Natural killer cell (primary cell): ENCODE results near the gene ROPN1B. TPM values are rescaled to one million over a fixed set of nuclear protein-coding genes. Genes with fewer than 3 reads are reported as not detected.
A peak's percentile ranks its signal among the peaks of the same experiment; 100 is the strongest.
"Not testable (repeated sequence)": the region's sequence is repeated elsewhere in the genome, so short reads cannot be mapped to it uniquely, and the experiment has no call there.

Source experiments
- ATAC-seq, 3 donors: fragments of 150-1000 bp in 2 of 3; fragments of 200-7000 bp in 1 of 3; cut with Tn5 transposase; 1 replicate in 1 of 3; 2 replicates in 2 of 3; pipeline ENCODE4 v1.10.0; 2021; ENCODE audit warnings: mild to moderate bottlenecking in 2 of 3, moderate library complexity in 2 of 3
- DNase-seq, 2 donors: peaks; one replicate each; pipeline versions ENCODE4 v3.0.0 to v3.0.0-alpha.2; 2013 to 2021; ENCODE audit warnings: mixed read lengths in 1 of 2
- H3K27ac ChIP-seq: one replicate; pipeline ENCODE4 v1.5.1; 2013; ENCODE audit warnings: mild to moderate bottlenecking, low read length
- H3K27me3 ChIP-seq: one replicate; pipeline ENCODE4 v1.6.1; 2013; ENCODE audit warnings: low read length; ENCODE audit not compliant: control insufficient read depth, insufficient read depth
- H3K36me3 ChIP-seq: one replicate; pipeline ENCODE4 v1.6.1; 2013; ENCODE audit warnings: low read length; ENCODE audit not compliant: control insufficient read depth, insufficient read depth
- H3K4me1 ChIP-seq: one replicate; pipeline ENCODE4 v1.6.1; 2013; ENCODE audit warnings: low read length; ENCODE audit not compliant: control insufficient read depth, insufficient read depth
- H3K4me3 ChIP-seq: one replicate; pipeline ENCODE4 v1.5.1; 2013; ENCODE audit warnings: low read length
- H3K9me3 ChIP-seq: one replicate; pipeline ENCODE4 v1.6.1; 2013; ENCODE audit warnings: low read length; ENCODE audit not compliant: control insufficient read depth, insufficient read depth
- H3K27ac Mint-ChIP-seq, 2 donors: one replicate each; pipeline ENCODE4 v1.8.0; 2022; ENCODE audit warnings: mild to moderate bottlenecking in 2 of 2, mixed read lengths in 2 of 2, moderate library complexity in 1 of 2
- H3K27me3 Mint-ChIP-seq, 2 donors: one replicate each; pipeline ENCODE4 v1.8.0; 2022; ENCODE audit warnings: low read depth in 2 of 2, mixed read lengths in 2 of 2
- H3K36me3 Mint-ChIP-seq: one replicate; pipeline ENCODE4 v1.8.0; 2022; ENCODE audit warnings: mixed read lengths
- H3K4me1 Mint-ChIP-seq, 2 donors: one replicate each; pipeline ENCODE4 v1.8.0; 2022; ENCODE audit warnings: mixed read lengths in 2 of 2
- H3K4me3 Mint-ChIP-seq: one replicate; pipeline ENCODE4 v1.8.0; 2022; ENCODE audit warnings: mild to moderate bottlenecking, moderate library complexity, mixed read lengths
- H3K9me3 Mint-ChIP-seq, 2 donors: one replicate each; pipeline ENCODE4 v1.8.0; 2022; ENCODE audit warnings: mixed read lengths in 2 of 2
- WGBS: methylation state at CpG from one replicate; pipeline ENCODE4 v1.1.7; 2013; ENCODE audit warnings: missing lambda C conversion rate; ENCODE audit not compliant: insufficient coverage; 5-methylcytosine and 5-hydroxymethylcytosine counted together
- intact Hi-C: fragments of 100-400 bp; cut with micrococcal nuclease; formaldehyde crosslinking; loops from one replicate; pipeline ENCODE4 v1.14.2; 2022
- total RNA-seq, 4 donors: library from RNA; stranded (reverse); fragments of 120-200 nt in 1 of 4; gene quantifications; one replicate each; pipeline versions ENCODE4 v1.2.3 to v1.2.4, GENCODE V29; 2013 to 2022
- TF ChIP-seq, protein P1 (sequence below): fragments of 200-600 bp; IDR thresholded peaks from one replicate; pipeline ENCODE4 v1.8.0; 2022; ENCODE audit warnings: antibody characterized with exemption

The ROPN1B gene
- total RNA-seq, 3 donors from 2014 or later (not counting 1 experiment from before 2014, with no cell fraction given), result not detected

DNA sequence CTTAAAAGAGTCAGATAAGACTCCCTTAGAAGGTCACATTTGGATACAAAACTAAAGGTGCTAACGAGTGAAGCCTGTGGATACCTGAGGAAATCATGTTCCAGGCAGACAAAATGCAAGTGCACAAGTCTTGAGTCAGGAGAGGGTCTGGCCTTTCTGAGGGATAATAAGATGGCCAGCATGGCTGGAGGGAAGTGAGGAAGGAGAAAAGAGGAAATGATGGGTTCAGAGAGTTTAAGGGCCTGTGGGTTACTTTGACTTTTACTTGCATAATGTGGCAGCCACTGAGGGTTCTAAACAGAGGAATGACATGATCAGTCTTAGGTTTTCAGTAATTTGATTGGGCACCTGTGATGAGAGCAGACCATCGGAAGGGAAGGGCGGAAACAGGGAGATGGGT is 3.5 kb upstream of the ROPN1B start:
- no peaks in the 10 kb centered on the region for H3K9me3 Mint-ChIP-seq
- Histone ChIP-seq H3K4me1 (no peaks in the 10 kb centered on the region), H3K36me3 (no peaks in the 10 kb centered on the region), H3K4me3 (no peak overlapping the region), H3K9me3 (no peaks in the 10 kb centered on the region), H3K27ac (no peak overlapping the region), H3K27me3 (peaks cover 9% of the 10 kb centered on the region)
- no peaks in the 10 kb centered on the region for H3K36me3 Mint-ChIP-seq
- no peak overlapping the region for H3K27ac Mint-ChIP-seq
- TF ChIP-seq, protein P1, sequence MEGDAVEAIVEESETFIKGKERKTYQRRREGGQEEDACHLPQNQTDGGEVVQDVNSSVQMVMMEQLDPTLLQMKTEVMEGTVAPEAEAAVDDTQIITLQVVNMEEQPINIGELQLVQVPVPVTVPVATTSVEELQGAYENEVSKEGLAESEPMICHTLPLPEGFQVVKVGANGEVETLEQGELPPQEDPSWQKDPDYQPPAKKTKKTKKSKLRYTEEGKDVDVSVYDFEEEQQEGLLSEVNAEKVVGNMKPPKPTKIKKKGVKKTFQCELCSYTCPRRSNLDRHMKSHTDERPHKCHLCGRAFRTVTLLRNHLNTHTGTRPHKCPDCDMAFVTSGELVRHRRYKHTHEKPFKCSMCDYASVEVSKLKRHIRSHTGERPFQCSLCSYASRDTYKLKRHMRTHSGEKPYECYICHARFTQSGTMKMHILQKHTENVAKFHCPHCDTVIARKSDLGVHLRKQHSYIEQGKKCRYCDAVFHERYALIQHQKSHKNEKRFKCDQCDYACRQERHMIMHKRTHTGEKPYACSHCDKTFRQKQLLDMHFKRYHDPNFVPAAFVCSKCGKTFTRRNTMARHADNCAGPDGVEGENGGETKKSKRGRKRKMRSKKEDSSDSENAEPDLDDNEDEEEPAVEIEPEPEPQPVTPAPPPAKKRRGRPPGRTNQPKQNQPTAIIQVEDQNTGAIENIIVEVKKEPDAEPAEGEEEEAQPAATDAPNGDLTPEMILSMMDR, result no peak
- H3K4me1 Mint-ChIP-seq, result no peaks in the 10 kb centered on the region
- intact Hi-C loops, result no loop called here
- 93% methylated on average over 3 of the region's 3 CpGs for WGBS
- no peak overlapping the region for H3K4me3 Mint-ChIP-seq
- ATAC-seq (no peak), DNase-seq (no peak)
- peaks cover 2 to 4% of the 10 kb centered on the region in 2 donors for H3K27me3 Mint-ChIP-seq

DNA sequence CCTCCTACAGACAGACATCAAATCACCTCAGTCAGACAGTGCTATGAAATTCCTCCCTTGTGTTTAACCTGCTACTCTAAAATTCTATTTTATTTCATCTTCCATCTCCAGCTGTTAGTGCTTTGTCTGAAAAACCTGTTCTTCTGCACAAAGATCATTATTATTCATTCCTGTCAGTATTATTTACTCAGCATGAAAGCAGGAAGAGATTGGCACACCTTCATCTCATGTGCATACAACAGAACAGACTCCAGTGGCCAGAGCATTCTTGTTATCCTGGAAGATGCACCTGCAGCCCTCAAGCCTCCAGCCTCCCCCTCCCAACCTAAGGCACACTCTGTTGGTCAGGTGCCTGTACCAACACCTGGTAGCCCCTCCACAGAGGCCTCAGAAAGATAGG is 1.8 kb upstream of the ROPN1B start:
- H3K4me3 ChIP-seq, result no peak overlapping the region
- no peak overlapping the region for H3K27ac Mint-ChIP-seq
- H3K4me1 ChIP-seq, result peaks cover 3% of the 10 kb centered on the region
- H3K27ac ChIP-seq, result no peak overlapping the region
- no peaks in the 10 kb centered on the region for H3K9me3 ChIP-seq
- DNase-seq, result no peak
- no peaks in the 10 kb centered on the region for H3K36me3 ChIP-seq
- no peaks in the 10 kb centered on the region for H3K36me3 Mint-ChIP-seq
- H3K27me3 ChIP-seq, result peaks cover 18% of the 10 kb centered on the region
- TF ChIP-seq, protein P1, result no peak
- H3K27me3 Mint-ChIP-seq, result peaks cover 8 to 20% of the 10 kb centered on the region in 2 donors
- H3K9me3 Mint-ChIP-seq, result no peaks in the 10 kb centered on the region
- ATAC-seq, result no peak
- intact Hi-C loops, result no loop called here
- peaks cover 0 to 2% of the 10 kb centered on the region in 2 donors for H3K4me1 Mint-ChIP-seq
- no peak overlapping the region for H3K4me3 Mint-ChIP-seq

DNA sequence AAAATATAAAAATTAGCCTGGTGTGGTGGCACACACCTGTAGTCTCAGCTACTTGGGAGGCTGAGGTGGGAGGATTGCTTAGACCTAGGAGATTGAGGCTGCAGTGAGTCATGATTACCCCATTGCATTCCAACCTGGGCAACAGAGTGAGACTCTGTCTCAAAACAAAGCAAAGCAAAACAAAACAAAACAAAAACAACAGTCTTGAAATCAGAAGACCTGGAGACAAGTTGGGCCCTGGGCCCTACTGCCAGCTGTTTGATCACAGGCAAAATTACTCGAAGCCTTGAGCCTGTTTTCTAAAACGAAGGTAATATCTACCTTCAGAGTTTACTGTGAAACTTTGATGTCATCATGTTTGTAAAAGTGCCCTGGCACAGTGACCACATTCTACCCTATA is 857 bp upstream of the ROPN1B start:
- H3K36me3 Mint-ChIP-seq, H3K4me3 ChIP-seq, intact Hi-C loops, H3K4me3 Mint-ChIP-seq, H3K4me1 ChIP-seq, DNase-seq, H3K9me3 ChIP-seq, H3K27ac ChIP-seq, H3K9me3 Mint-ChIP-seq, ATAC-seq, H3K4me1 Mint-ChIP-seq, H3K27ac Mint-ChIP-seq, H3K36me3 ChIP-seq: not testable (repeated sequence)
- H3K27me3 ChIP-seq, result peaks cover 18% of the 10 kb centered on the region
- 97% methylated on average over 2 of the region's 2 CpGs for WGBS
- peaks cover 12 to 22% of the 10 kb centered on the region in 2 donors for H3K27me3 Mint-ChIP-seq

DNA sequence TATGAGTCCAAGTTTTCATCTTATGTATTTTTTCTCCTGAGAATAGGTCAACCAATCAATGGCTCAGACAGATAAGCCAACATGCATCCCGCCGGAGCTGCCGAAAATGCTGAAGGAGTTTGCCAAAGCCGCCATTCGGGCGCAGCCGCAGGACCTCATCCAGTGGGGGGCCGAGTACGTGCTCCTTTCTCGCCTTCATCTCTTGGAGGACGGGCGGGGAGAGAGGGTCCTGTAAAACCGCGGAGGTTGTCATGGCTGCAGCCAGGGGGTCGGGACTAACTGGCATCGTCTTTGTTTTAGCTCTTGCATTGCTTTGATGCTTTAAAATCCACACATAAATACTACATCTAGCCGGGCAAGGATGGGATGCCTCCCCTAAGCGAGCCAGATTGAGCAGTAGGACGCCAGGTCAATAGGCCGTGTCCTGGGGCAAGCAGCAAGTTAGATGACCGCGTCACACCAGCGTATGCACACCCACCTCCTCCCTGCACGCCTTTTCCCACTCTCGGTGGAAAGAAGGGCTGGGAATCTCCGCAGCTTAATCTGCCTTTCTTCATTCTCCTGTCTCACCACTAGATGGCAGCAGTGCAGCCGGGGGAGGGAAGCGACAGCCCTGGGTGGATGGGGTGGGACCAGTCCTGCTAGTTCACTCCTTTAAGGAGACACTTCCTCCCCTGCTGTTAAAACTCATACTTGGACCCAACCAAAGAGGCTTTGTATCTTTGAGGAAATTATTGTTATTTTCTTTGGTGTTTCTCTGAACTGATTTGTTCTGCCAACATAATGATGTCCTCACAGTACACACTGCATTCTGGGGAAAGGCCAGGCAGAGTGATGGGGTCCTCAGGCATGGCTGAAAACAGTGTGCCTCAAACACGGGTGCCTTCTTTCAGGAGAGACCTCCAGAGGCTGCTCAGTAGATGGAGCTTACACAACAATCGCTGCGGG is 3.3 kb downstream of the ROPN1B start:
- H3K27me3 Mint-ChIP-seq, result peaks cover 12 to 22% of the 10 kb centered on the region in 2 donors
- H3K36me3 Mint-ChIP-seq, H3K4me1 Mint-ChIP-seq, H3K4me1 ChIP-seq, H3K9me3 ChIP-seq, H3K9me3 Mint-ChIP-seq, H3K4me3 ChIP-seq, H3K36me3 ChIP-seq, intact Hi-C loops, H3K27ac Mint-ChIP-seq, H3K27ac ChIP-seq, H3K4me3 Mint-ChIP-seq: not testable (repeated sequence)
- peak in 1 of 2 donors; percentile 53 for DNase-seq
- H3K27me3 ChIP-seq, result peaks cover 15% of the 10 kb centered on the region
- ATAC-seq, result peak; percentile 71 to 76 (median 72)
- 3% methylated on average over 25 of the region's 31 CpGs for WGBS
- TF ChIP-seq, protein P1, result peak; percentile 71

DNA sequence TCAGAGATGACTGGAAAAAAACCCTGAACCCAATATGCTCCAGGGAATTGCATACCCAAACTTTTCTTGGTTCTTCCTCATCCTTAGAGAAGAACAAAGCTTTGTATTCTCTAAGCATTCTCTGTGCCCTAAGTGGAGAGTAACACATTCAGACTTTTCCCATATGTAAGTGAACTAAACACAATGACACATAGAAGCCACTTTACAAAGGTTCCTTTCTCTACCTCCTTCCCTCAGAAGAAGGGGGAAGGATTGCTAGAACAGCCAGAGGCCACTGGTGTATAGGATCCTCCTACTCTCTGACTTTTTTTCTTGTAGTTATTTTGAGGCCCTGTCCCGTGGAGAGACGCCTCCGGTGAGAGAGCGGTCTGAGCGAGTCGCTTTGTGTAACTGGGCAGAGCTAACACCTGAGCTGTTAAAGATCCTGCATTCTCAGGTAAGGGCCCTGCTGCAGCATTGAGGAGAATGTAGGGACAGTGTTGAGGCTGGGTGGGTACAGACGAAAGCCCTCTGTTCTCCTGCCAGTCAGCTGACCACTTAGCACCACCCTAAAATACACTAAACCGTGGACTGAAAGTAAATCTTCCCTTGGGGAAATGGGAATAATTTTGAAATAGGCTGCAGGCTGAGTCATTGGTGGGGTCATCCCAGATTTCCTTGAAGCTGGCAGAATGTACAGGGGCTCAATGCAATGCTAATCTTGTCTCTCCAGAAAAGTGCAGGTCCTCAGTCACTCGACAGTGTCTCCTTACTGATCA is 6.4 kb downstream of the ROPN1B start:
- intact Hi-C loops, H3K4me1 ChIP-seq, H3K4me3 ChIP-seq, H3K27ac ChIP-seq, H3K4me3 Mint-ChIP-seq, H3K27ac Mint-ChIP-seq, H3K36me3 Mint-ChIP-seq, H3K36me3 ChIP-seq, ATAC-seq, H3K9me3 Mint-ChIP-seq, H3K9me3 ChIP-seq, H3K27me3 ChIP-seq, DNase-seq: not testable (repeated sequence)
- peaks cover 10 to 19% of the 10 kb centered on the region in 2 donors for H3K27me3 Mint-ChIP-seq
- WGBS, result 80% methylated on average over 1 of the region's 9 CpGs
- H3K4me1 Mint-ChIP-seq, result peaks cover 0 to 14% of the 10 kb centered on the region in 2 donors
